Endothelial cell of umbilical vein (primary cell): ENCODE data around the gene MAGI1. TPM values are rescaled to one million over a fixed set of nuclear protein-coding genes. Genes with fewer than 3 reads are reported as not detected.

Experiments used
- BruUV-seq: library from RNA; stranded (reverse); fragments of 400-500 nt; replicated peaks from 2 replicates; lab custom pipeline; 2021; lab: Mats Ljungman, UMichigan
- CTCF ChIA-PET: fragments of 300-600, 350-600 bp; sonication (Branson Sonifier 250); formaldehyde crosslinking; loops from one replicate; lab custom pipeline; 2021; ENCODE audit warnings: antibody characterized with exemption, inconsistent platforms; lab: Charles Lee
- POLR2A ChIA-PET: fragments of 300-600, 350-600 bp; sonication (Branson Sonifier 250); formaldehyde crosslinking; loops from one replicate; lab custom pipeline; 2021; ENCODE audit warnings: antibody characterized with exemption, inconsistent platforms; lab: Charles Lee
- DNase-seq: peaks from one replicate; pipeline ENCODE4 v3.0.0-alpha.2; 2011; ENCODE audit warnings: low read depth, low spot score
- FAIRE-seq: peaks from 2 replicates; lab custom pipeline; 2011; peaks lifted over from hg19 to GRCh38; lab: Jason Lieb, UNC
- H2AFZ ChIP-seq: 2 replicates; pipeline ENCODE4 v1.6.0; 2012; ENCODE audit warnings: low read depth, low read length, control low read depth, inconsistent platforms
- H3K27ac ChIP-seq: 2 replicates; pipeline ENCODE4 v1.5.1; 2011; ENCODE audit warnings: low read depth, mild to moderate bottlenecking, control low read depth, low read length, moderate library complexity; ENCODE audit not compliant: insufficient read depth
- H3K27me3 ChIP-seq, 2 experiments: 2 replicates each; pipeline versions ENCODE4 v1.6.0 to v1.6.1; 2011; ENCODE audit warnings: low read length in 2 of 2, mixed read lengths in 1 of 2; ENCODE audit not compliant: control insufficient read depth in 2 of 2, insufficient read depth in 2 of 2
- H3K36me3 ChIP-seq, 2 experiments: 2 replicates in 1 of 2; 3 replicates in 1 of 2; pipeline ENCODE4 v1.5.1; 2011; ENCODE audit warnings: low read length in 2 of 2, mild to moderate bottlenecking in 1 of 2, moderate library complexity in 1 of 2; ENCODE audit not compliant: control insufficient read depth in 2 of 2, insufficient read depth in 2 of 2; ENCODE audit errors: extremely low read depth in 1 of 2
- H3K4me1 ChIP-seq: 3 replicates; pipeline ENCODE4 v1.5.1; 2011; ENCODE audit warnings: mild to moderate bottlenecking, low read length; ENCODE audit not compliant: control insufficient read depth, insufficient read depth; ENCODE audit errors: extremely low read depth
- H3K4me2 ChIP-seq: 2 replicates; pipeline ENCODE4 v1.6.1; 2011; ENCODE audit warnings: low read length, control low read depth, mixed read lengths; ENCODE audit not compliant: insufficient read depth
- H3K4me3 ChIP-seq, 3 experiments: fragments of 200-600 bp in 1 of 3; sonication (generic), shearing (Covaris generic) in 1 of 3; replicated peaks in 1 of 3; 2 replicates each; pipeline ENCODE4 v1.5.1; 2011 to 2016; ENCODE audit warnings: control low read depth in 3 of 3, low read length in 3 of 3, mild to moderate bottlenecking in 2 of 3, inconsistent platforms in 1 of 3, low read depth in 1 of 3, moderate library complexity in 1 of 3; ENCODE audit not compliant: insufficient read depth in 1 of 3
- H3K79me2 ChIP-seq: 2 replicates; pipeline ENCODE4 v1.6.0; 2012; ENCODE audit warnings: low read length, inconsistent platforms; ENCODE audit not compliant: control insufficient read depth, insufficient read depth
- H3K9ac ChIP-seq: replicated peaks from 2 replicates; pipeline ENCODE3; 2011; ENCODE audit warnings: low read length, control low read depth; ENCODE audit not compliant: insufficient read depth; ENCODE audit errors: extremely low read depth
- H3K9me1 ChIP-seq: replicated peaks from 3 replicates; pipeline ENCODE4 v1.6.0; 2011; ENCODE audit warnings: mild to moderate bottlenecking, low read length; ENCODE audit not compliant: control insufficient read depth, insufficient read depth; ENCODE audit errors: extremely low read depth
- H3K9me3 ChIP-seq: replicated peaks from 2 replicates; pipeline ENCODE4 v1.5.1; 2012; ENCODE audit warnings: low read length, inconsistent platforms; ENCODE audit not compliant: control insufficient read depth, insufficient read depth
- H4K20me1 ChIP-seq: replicated peaks from 2 replicates; pipeline ENCODE3; 2011; ENCODE audit warnings: mild to moderate bottlenecking, low read length; ENCODE audit not compliant: control insufficient read depth, insufficient read depth; ENCODE audit errors: extremely low read depth
- EZH2 ChIP-seq: IDR thresholded peaks from 2 replicates; pipeline ENCODE4 v1.6.1; 2012; ENCODE audit warnings: borderline replicate concordance, low read depth, mild to moderate bottlenecking, moderate library complexity, low read length, inconsistent platforms; ENCODE audit not compliant: severe bottlenecking
- FOS ChIP-seq: IDR thresholded peaks from 2 replicates; pipeline ENCODE4 v1.6.1; 2011; ENCODE audit warnings: mild to moderate bottlenecking, low read length, moderate library complexity, borderline replicate concordance; ENCODE audit not compliant: insufficient read depth
- GATA2 ChIP-seq: IDR thresholded peaks from 2 replicates; pipeline ENCODE4 v1.7.0; 2011; ENCODE audit warnings: low read depth, mild to moderate bottlenecking, moderate library complexity, mixed read lengths, low read length; ENCODE audit not compliant: insufficient read length, insufficient read depth
- JUN ChIP-seq: IDR thresholded peaks from 2 replicates; pipeline ENCODE4 v1.6.1; 2011; ENCODE audit warnings: borderline replicate concordance, low read depth; ENCODE audit not compliant: insufficient read length, insufficient read depth
- MAX ChIP-seq: IDR thresholded peaks from 2 replicates; pipeline ENCODE4 v1.6.1; 2011; ENCODE audit not compliant: insufficient read depth, insufficient read length
- MYC ChIP-seq: IDR thresholded peaks from one replicate; pipeline ENCODE4 v1.6.1; 2011; ENCODE audit warnings: mild to moderate bottlenecking, low read depth, low read length
- POLR2A ChIP-seq: IDR thresholded peaks from 2 replicates; pipeline ENCODE4 v1.6.1; 2012; ENCODE audit warnings: low read depth, mild to moderate bottlenecking, control low read depth, low read length
- POLR2AphosphoS5 ChIP-seq: IDR thresholded peaks from 2 replicates; pipeline ENCODE4 v1.6.1; 2012; ENCODE audit warnings: low read depth, mild to moderate bottlenecking, control low read depth, low read length, moderate library complexity; ENCODE audit not compliant: insufficient read depth
- dilution Hi-C: fragments of 300-500 bp; cut with MboI; formaldehyde crosslinking; loops from one replicate; pipeline ENCODE4 v1.15.0; 2019; ENCODE audit warnings: low sequenced_read_pairs; ENCODE audit not compliant: extremely low pct_ligation_motif_present
- intact Hi-C: fragments of 100-400 bp; cut with micrococcal nuclease; formaldehyde crosslinking; loops from one replicate; pipeline ENCODE4 v1.10.0; 2022
- polyA plus RNA-seq, 4 experiments: library from polyadenylated mRNA; depleted of rRNA in 3 of 4; stranded (reverse) in 3 of 4; unstranded in 1 of 4; fragments of >200 nt; gene quantifications; 2 replicates each; pipeline versions ENCODE4 v1.2.1 to v1.2.3, GENCODE V29; 2011 to 2012; ENCODE audit warnings: missing spikeins in 1 of 4
- total RNA-seq: library from RNA; stranded (reverse); gene quantifications from 2 replicates; pipeline ENCODE4 v1.2.3, GENCODE V29; 2021
- TF ChIP-seq, protein P1 (sequence below), 2 donors: IDR thresholded peaks; 1 replicate in 1 of 2; 2 replicates in 1 of 2; pipeline ENCODE4 v1.5.1; 2011; ENCODE audit warnings: low read length in 2 of 2, mild to moderate bottlenecking in 2 of 2, moderate library complexity in 2 of 2, control low read depth in 1 of 2, inconsistent platforms in 1 of 2, low read depth in 1 of 2; ENCODE audit not compliant: insufficient read depth in 1 of 2; ENCODE audit errors: extremely low read depth in 1 of 2

MAGI1 gene
- total and polyA plus RNA-seq, 2 donors (not counting 3 experiments of a cell fraction or from before 2014, with no cell fraction given) = 10.1 to 47.9 TPM

- Histone ChIP-seq H3K9me1 (no peaks in the 10 kb centered on the region), H3K4me3 (no peak overlapping the region), H3K27ac (no peak overlapping the region), H3K79me2 (no peaks in the 10 kb centered on the region), H3K27me3 (peaks cover 12 to 16% of the 10 kb centered on the region in 2 experiments), H2AFZ (no peak overlapping the region), H4K20me1 (no peaks in the 10 kb centered on the region), H3K4me1 (no peaks in the 10 kb centered on the region), H3K4me2 (no peak overlapping the region), H3K36me3 (no peaks in the 10 kb centered on the region), H3K9ac (no peak overlapping the region), H3K9me3 (no peaks in the 10 kb centered on the region)
- ChIA-PET POLR2A (no interaction called here), CTCF (no interaction called here)
- dilution Hi-C loops = no loop called here
- DNase-seq (no peak), FAIRE-seq (no peak)
- intact Hi-C loops = no loop called here
- BruUV-seq = no TSS peak
- TF ChIP-seq POLR2AphosphoS5 = no peak
- no peak for TF ChIP-seq MAX
- no peak for TF ChIP-seq FOS
- TF ChIP-seq JUN = no peak
- TF ChIP-seq MYC = no peak
- TF ChIP-seq EZH2 = no peak
- TF ChIP-seq GATA2 = no peak
- no peak for TF ChIP-seq POLR2A
- TF ChIP-seq, protein P1, sequence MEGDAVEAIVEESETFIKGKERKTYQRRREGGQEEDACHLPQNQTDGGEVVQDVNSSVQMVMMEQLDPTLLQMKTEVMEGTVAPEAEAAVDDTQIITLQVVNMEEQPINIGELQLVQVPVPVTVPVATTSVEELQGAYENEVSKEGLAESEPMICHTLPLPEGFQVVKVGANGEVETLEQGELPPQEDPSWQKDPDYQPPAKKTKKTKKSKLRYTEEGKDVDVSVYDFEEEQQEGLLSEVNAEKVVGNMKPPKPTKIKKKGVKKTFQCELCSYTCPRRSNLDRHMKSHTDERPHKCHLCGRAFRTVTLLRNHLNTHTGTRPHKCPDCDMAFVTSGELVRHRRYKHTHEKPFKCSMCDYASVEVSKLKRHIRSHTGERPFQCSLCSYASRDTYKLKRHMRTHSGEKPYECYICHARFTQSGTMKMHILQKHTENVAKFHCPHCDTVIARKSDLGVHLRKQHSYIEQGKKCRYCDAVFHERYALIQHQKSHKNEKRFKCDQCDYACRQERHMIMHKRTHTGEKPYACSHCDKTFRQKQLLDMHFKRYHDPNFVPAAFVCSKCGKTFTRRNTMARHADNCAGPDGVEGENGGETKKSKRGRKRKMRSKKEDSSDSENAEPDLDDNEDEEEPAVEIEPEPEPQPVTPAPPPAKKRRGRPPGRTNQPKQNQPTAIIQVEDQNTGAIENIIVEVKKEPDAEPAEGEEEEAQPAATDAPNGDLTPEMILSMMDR (IDR thresholded peaks at IDR 0.05; ENCODE audit: extremely low read depth in 1 of 2, insufficient read depth in 1 of 2, low read depth in 1 of 2, low read length in 2 of 2) = no peak
These were observed 707.0 kb downstream of the MAGI1 start for GRCh38 chr3:65331730-65332129.
